Measurements from ENCODE around the gene VPS26B.

The VPS26B gene

DNA sequence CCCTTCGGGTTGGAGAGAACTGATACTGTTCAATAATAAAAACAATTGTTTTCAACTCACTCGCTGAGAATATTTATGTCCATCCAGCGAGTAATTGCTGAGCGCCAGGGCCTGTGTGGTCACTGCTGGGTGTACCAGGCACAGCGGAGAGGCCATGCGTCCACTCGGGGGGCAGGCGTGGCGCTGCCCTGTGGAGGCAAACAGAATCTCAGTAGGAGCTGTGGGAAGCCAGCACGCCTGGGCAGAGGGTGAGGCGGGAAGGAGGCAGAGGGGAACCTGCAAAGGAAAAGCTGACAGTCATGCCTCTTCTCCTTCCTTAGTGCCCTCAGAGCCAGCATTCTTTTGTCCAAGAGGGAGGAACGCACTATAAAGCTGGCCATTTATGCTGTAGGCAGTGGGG lies 63.1 kb downstream of the VPS26B start:
- no peak overlapping the region for H3K4me3 ChIP-seq (ENCODE audit: low read length)
- no peaks in the 10 kb centered on the region for H3K36me3 ChIP-seq (ENCODE audit: control insufficient read depth, insufficient read depth, low read length, severe bottlenecking)
- no peaks in the 10 kb centered on the region for H3K9me3 ChIP-seq (ENCODE audit: control insufficient read depth, low read length)
- no peak for DNase-seq (ENCODE audit: low read depth)
- H3K9ac ChIP-seq (ENCODE audit: low read length) = no peak overlapping the region
- H3K27me3 ChIP-seq (replicated peaks; ENCODE audit: control insufficient read depth, insufficient read depth, low read length) = peaks cover 8% of the 10 kb centered on the region
- peaks cover under 1% of the 10 kb centered on the region for H3K4me1 ChIP-seq (ENCODE audit: control insufficient read depth, insufficient read depth, low read length)

DNA sequence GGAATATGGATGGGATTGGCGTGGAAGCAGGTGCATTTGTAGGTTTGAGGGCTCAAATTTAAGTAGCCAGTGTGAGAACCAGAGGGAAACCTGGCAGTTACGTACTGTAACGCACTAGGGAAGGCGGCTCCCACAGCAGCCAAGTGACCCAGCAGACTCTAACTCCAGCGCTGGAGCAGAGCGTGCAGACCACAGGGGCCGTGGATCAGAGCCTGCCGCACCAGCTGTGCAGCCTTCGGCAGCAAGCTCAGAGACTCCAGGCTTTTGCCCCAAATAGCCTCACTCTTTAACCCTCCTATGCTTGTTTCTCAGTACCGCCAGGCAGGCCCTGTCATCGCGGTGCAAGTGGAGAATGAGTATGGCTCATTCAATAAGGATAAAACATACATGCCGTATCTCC lies 64.0 kb downstream of the VPS26B start:
- H3K4me3 ChIP-seq (ENCODE audit: low read length) = no peak overlapping the region
- H3K36me3 ChIP-seq (ENCODE audit: control insufficient read depth, insufficient read depth, low read length, severe bottlenecking) = no peaks in the 10 kb centered on the region
- peaks cover 11% of the 10 kb centered on the region for H3K27me3 ChIP-seq (replicated peaks; ENCODE audit: control insufficient read depth, insufficient read depth, low read length)
- H3K9me3 ChIP-seq (ENCODE audit: control insufficient read depth, low read length) = no peaks in the 10 kb centered on the region
- H3K9ac ChIP-seq (ENCODE audit: low read length) = no peak overlapping the region
- H3K4me1 ChIP-seq (ENCODE audit: control insufficient read depth, insufficient read depth, low read length) = no peaks in the 10 kb centered on the region
- DNase-seq (ENCODE audit: low read depth) = no peak

DNA sequence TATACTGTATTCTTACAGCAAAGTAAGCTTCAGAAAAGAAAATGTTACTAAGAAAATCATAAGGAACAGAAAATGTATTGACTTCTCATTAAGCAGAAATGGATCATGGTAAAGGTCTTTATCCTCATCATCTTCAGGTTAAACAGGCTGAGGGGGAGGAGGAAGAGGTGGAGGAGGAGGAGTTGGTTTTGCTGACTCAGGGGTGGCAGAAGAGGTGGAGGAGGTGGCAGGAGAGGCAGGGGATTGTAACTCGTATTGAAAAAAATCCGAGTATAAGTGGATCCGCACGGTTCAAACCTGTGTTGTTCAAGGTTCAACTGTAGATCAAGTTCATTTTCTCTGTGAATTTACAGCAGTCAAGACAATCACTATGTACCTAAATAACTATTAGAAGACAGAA lies 64.7 kb downstream of the VPS26B start:
- Histone ChIP-seq H3K36me3 (ENCODE audit: control insufficient read depth, insufficient read depth, low read length, severe bottlenecking) (no peaks in the 10 kb centered on the region), H3K27me3 (replicated peaks; ENCODE audit: control insufficient read depth, insufficient read depth, low read length) (peaks cover 11% of the 10 kb centered on the region), H3K9me3 (ENCODE audit: control insufficient read depth, low read length) (no peaks in the 10 kb centered on the region), H3K4me1 (ENCODE audit: control insufficient read depth, insufficient read depth, low read length) (no peaks in the 10 kb centered on the region), H3K9ac (ENCODE audit: low read length) (no peak overlapping the region), H3K4me3 (ENCODE audit: low read length) (no peak overlapping the region)
- DNase-seq (ENCODE audit: low read depth) = no peak

DNA sequence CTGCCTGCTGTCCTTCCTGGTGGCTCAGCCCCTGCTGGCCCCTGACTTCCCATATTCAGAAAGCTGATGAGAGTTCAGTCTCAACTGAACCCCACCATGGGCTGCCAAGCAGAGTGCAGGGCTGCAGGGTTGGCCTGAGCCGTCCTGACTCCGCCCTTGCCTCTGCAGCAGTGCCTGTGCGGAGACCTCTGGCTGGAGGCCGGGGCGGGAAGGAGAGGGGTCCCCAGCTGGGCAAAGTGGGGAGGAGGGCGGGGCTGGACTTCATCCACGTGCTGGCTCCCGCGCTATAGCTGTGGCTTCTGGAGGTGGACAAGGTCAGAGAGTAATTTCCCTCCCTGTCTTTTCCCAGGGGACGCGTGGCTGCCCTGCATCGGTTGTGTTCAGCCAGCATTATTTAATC lies 65.3 kb downstream of the VPS26B start:
- Histone ChIP-seq H3K4me3 (ENCODE audit: low read length) (no peak overlapping the region), H3K36me3 (ENCODE audit: control insufficient read depth, insufficient read depth, low read length, severe bottlenecking) (no peaks in the 10 kb centered on the region), H3K9ac (ENCODE audit: low read length) (no peak overlapping the region), H3K27me3 (replicated peaks; ENCODE audit: control insufficient read depth, insufficient read depth, low read length) (peaks cover 13% of the 10 kb centered on the region), H3K4me1 (ENCODE audit: control insufficient read depth, insufficient read depth, low read length) (no peaks in the 10 kb centered on the region), H3K9me3 (ENCODE audit: control insufficient read depth, low read length) (no peaks in the 10 kb centered on the region)
- DNase-seq (ENCODE audit: low read depth) = no peak

DNA sequence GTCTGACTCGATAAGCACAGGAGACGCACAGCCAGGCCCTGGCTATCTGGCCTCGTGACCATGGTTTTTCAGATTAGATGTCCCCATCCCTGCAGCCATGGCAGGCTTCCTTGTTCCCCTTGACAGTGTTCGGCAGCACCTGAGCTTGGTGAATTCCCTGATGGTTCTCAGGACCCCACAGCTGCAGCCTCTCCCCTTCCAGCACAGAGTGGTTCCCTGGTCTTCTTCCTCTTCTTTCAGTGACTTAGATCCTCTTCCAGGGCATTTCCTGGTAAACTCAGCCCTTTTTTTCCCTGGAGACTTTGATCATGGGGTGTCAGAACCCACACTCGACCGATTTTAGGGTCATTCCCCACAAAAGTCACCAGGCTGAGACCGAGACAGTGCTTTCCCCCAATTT lies 66.2 kb downstream of the VPS26B start:
- Histone ChIP-seq H3K9ac (ENCODE audit: low read length) (no peak overlapping the region), H3K36me3 (ENCODE audit: control insufficient read depth, insufficient read depth, low read length, severe bottlenecking) (no peaks in the 10 kb centered on the region), H3K27me3 (replicated peaks; ENCODE audit: control insufficient read depth, insufficient read depth, low read length) (peaks cover 13% of the 10 kb centered on the region), H3K9me3 (ENCODE audit: control insufficient read depth, low read length) (no peaks in the 10 kb centered on the region), H3K4me3 (ENCODE audit: low read length) (no peak overlapping the region), H3K4me1 (ENCODE audit: control insufficient read depth, insufficient read depth, low read length) (no peaks in the 10 kb centered on the region)
- no peak for DNase-seq (ENCODE audit: low read depth)

DNA sequence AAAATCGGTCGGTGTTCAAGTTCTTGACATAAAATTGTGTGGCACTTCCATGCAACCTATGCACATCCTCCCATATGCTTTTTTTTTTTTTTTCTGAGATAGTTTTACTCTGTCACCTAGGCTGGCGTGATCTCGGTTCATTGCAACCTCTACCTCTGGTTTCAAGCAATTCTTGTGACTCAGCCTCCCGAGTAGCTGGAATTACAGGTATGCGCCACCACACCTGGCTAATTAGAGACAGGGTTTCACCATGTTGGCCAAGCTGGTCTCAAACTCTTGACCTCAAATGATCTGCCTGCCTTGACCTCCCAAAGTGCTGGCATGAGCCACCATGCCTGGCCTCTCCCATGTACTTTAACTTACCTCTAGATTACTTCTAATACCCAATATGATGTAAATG lies 66.7 kb downstream of the VPS26B start:
- Histone ChIP-seq H3K9me3 (ENCODE audit: control insufficient read depth, low read length) (no peaks in the 10 kb centered on the region), H3K4me3 (ENCODE audit: low read length) (no peak overlapping the region), H3K36me3 (ENCODE audit: control insufficient read depth, insufficient read depth, low read length, severe bottlenecking) (no peaks in the 10 kb centered on the region), H3K4me1 (ENCODE audit: control insufficient read depth, insufficient read depth, low read length) (no peaks in the 10 kb centered on the region), H3K27me3 (replicated peaks; ENCODE audit: control insufficient read depth, insufficient read depth, low read length) (peaks cover 13% of the 10 kb centered on the region), H3K9ac (ENCODE audit: low read length) (no peak overlapping the region)
- no peak for DNase-seq (ENCODE audit: low read depth)

DNA sequence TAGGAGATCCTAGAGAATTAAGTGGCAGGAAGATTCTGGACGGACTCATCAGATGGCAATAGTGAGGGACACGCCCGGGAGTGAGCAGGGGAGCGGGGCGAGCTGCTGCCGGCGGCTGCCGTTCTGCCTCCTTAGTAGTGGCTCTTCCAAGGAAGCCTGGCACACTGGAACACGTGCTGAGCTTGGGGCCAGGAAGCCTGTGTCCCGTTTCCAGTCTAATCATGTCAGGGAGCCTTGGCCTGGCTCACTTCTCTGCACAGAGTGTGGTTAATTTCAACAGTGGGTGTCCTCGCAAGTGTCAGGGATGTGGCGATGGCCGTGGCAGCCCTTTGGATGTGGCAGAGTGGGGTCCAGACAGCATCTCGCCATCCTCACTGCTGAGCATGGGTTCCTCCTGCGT lies 68.2 kb downstream of the VPS26B start:
- Histone ChIP-seq H3K9ac (ENCODE audit: low read length) (no peak overlapping the region), H3K36me3 (ENCODE audit: control insufficient read depth, insufficient read depth, low read length, severe bottlenecking) (no peaks in the 10 kb centered on the region), H3K27me3 (replicated peaks; ENCODE audit: control insufficient read depth, insufficient read depth, low read length) (peaks cover 13% of the 10 kb centered on the region), H3K9me3 (ENCODE audit: control insufficient read depth, low read length) (no peaks in the 10 kb centered on the region), H3K4me1 (ENCODE audit: control insufficient read depth, insufficient read depth, low read length) (no peaks in the 10 kb centered on the region), H3K4me3 (ENCODE audit: low read length) (no peak overlapping the region)
- no peak for DNase-seq (ENCODE audit: low read depth)

DNA sequence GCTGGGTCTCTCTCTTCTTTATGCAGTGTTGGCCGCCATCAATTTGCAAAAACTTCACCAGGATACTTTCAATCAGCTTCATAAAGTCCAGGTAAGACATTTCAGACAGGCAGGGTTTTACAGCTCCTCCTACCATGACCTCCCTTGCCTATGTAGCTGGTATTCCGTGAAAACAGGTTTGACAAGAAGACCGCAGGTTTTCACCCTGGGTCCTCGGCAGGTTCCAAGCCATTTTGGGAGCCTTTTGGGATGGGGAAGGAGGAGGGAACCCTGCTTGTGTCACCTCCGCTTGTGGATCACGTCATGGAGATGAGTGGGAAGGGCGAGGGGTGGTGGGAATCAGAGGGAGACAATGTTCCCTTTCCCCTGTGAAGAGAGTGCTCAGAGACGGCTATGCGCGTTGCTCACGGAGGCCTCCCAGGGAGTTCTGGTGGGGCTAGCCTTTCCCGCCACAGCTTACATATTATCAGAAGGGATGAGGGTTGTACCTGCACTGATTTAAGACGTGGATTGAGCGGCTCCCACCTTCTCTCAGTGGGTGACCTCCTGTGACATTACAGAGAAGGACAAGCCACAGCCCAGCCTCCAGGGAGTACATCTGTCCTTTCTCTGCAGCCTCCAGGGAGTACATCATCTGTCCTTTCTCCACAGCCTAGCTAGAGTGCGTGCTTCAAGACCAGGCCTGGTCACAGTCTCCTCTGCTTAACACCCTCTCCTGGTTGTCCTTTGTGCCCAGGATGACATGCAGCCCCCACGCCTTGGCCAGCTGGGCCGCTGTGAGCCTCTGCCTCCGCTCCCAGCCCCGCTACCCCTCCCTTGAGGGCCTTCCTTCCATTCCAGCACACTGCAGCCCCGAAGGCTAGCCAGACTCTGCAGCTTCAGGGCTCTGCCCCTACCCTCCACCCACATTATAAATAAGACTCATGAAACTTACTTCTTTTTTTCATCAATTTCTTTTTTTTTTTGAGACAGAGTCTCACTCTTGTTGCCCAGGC lies 68.9 kb downstream of the VPS26B start:
- no peak for DNase-seq (ENCODE audit: low read depth)
- no peak overlapping the region for H3K9ac ChIP-seq (ENCODE audit: low read length)
- no peaks in the 10 kb centered on the region for H3K36me3 ChIP-seq (ENCODE audit: control insufficient read depth, insufficient read depth, low read length, severe bottlenecking)
- H3K4me3 ChIP-seq (ENCODE audit: low read length) = no peak overlapping the region
- no peaks in the 10 kb centered on the region for H3K9me3 ChIP-seq (ENCODE audit: control insufficient read depth, low read length)
- H3K27me3 ChIP-seq (replicated peaks; ENCODE audit: control insufficient read depth, insufficient read depth, low read length) = peaks cover 13% of the 10 kb centered on the region
- no peaks in the 10 kb centered on the region for H3K4me1 ChIP-seq (ENCODE audit: control insufficient read depth, insufficient read depth, low read length)

DNA sequence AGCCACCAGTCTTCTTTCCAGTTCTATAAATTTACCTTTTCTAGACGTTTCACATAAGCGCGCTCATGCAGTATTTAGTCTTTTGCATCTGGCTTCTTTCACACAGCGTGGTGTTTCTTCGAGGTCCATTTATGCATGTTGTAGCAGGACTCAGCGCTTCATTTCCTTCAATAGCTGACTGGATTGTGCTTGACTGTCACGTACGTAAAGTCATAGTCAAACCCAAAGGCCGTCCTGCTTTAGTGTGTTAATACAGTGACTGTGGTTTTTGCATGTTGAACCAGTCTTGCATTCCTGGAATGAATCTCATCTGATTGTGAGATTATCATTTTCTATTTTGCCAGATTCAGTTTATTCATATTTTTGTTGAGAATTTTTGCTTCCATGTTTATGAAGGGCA lies 70.2 kb downstream of the VPS26B start:
- H3K9me3 ChIP-seq (ENCODE audit: control insufficient read depth, low read length) = no peaks in the 10 kb centered on the region
- no peak for DNase-seq (ENCODE audit: low read depth)
- H3K4me3 ChIP-seq (ENCODE audit: low read length) = no peak overlapping the region
- no peak overlapping the region for H3K9ac ChIP-seq (ENCODE audit: low read length)
- peaks cover 17% of the 10 kb centered on the region for H3K27me3 ChIP-seq (replicated peaks; ENCODE audit: control insufficient read depth, insufficient read depth, low read length)
- H3K36me3 ChIP-seq (ENCODE audit: control insufficient read depth, insufficient read depth, low read length, severe bottlenecking) = no peaks in the 10 kb centered on the region
- no peaks in the 10 kb centered on the region for H3K4me1 ChIP-seq (ENCODE audit: control insufficient read depth, insufficient read depth, low read length)
